ENCODE measurements around the gene KCNJ2. TPM values are rescaled to one million over a fixed set of nuclear protein-coding genes. Genes with fewer than 3 reads are reported as not detected.

The KCNJ2 gene
- total RNA-seq = 7.9 TPM

DNA sequence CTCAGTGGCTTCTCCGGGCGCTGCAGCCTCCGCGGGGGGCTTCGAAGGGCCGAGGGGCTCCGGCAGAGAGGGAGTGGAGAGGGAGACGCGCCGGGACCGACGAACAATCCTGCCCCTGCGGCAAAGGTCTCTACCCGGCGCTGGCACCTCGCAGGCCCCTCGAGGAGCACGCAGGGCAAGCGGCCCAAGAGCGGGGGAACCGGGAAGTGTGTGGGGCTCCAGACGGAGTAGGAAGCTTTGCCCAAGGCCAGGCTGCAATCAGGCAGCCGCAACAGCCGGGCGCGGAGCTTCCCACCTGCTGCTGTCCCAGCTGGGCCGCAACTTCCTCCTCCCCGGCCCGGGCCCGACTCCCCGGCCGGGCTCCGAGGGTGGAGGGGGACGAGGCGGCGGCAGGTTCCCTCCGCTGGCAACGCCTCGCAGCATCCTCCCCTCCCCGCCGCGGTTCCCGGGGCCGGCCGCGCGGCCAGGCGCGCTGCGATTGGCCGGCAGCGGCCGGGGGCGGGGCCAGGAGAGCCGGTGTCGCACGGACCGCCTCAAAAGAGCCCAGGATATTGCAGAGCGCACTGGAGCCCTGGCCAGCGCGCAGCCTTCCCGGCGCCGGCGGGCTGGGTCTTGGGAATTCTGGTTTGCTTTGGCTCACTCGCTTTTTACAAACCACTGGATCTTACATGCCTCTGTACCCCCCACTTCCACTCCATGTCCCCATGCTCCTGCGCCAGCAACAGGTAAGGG is at the start of gene KCNJ2:
KCNJ2 (plus strand) TSS at position 556 of the 732 bp plus-strand sequence. CDS start 5,508 bp downstream, outside the sequence.
- peak; percentile 50 for DNase-seq

DNA sequence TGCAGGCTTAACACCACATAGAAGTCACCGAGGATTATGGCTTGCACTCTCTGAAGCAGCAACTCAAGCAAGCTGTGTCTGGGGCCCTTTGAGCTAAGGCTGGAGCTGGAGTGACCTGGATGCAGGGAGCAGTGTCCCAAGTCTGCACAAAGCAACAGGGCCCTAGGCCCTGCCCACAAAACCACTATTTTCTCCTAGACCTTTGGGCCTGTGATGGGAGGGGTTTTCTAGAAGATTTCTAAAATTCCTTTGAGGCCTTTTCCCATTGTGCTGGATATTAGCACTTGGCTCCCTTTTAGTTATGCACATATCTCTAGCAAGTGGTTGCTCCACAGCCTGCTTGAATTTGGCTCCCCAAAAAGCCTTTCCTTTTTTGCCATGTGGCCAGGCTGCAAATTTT is 49.8 kb upstream of the KCNJ2 start:
- no peak for DNase-seq

DNA sequence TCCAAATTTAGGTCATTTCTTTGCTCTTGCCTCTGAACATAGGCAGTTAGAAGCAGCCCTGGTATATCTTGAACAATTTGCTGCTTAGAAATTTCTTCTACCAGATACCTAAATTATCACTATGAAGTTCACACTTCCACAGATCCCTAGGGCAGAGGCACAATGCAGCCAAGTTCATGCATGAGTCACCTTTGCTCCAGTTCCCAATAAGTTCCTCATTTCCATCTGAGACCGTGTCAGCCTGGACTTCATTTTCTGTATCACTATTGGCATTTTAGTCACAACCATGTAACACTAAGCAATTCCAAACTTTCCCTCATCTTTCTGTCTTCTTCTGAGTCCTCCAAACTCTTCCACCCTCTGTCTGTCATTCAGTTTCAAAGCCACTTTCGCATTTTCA is 49.3 kb upstream of the KCNJ2 start:
- no peak for DNase-seq

DNA sequence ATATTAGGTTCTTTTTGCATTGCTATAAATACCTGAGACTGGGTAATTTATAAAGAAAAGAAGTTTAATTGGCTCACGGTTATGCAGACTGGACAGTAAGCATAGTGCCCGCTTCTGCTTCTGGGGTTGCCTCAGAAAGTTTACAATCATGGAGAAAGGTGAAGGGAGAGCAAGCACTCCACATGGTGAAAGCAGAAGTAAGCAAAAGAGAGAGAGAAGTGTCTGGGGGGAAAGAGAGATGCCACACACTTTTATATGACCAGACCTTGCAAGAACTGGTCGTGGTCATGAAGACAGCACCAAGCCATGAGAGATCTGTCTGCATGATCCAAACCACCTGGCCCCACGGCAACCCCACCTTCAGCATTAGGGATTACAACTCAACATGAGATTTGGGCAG is 48.9 kb upstream of the KCNJ2 start:
- DNase-seq = no peak

DNA sequence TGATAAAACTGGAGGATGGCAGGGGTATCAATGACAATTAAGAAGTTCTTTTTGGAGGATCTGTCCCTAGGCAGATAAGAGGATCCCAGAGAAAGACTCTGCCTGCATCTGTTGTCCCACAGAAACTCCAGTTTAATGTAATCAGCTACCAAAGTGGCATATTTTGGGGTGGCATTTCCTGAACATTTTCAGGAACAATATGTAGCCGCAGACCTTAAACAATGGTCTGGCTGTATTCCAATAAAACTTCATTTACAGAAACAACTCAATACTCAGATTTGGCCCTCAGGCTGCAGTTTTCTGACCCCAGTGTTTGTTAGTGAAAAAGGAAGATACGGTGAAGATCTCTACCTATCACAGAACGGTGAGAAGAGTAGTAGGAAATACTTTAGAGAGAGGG is 48.2 kb upstream of the KCNJ2 start:
- no peak for DNase-seq

DNA sequence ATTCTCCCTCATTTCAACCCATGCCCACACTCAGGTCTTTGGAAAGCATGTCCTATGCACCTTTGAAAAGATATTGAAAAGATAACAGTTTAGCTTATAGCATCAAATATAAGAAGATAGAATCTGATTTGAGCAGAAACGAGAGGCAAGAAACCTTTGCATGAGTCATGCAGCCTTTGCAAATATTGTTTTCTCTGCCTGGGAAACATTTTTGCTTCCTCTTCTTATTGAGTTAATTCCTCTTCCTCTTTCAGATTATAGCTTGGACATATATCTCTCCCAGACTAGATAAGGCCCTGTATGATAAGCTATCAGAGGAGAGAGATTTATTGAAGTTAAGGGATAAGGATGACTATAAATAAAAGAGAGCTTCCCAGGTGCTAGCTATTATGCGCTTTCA is 46.1 kb upstream of the KCNJ2 start:
- DNase-seq = no peak

DNA sequence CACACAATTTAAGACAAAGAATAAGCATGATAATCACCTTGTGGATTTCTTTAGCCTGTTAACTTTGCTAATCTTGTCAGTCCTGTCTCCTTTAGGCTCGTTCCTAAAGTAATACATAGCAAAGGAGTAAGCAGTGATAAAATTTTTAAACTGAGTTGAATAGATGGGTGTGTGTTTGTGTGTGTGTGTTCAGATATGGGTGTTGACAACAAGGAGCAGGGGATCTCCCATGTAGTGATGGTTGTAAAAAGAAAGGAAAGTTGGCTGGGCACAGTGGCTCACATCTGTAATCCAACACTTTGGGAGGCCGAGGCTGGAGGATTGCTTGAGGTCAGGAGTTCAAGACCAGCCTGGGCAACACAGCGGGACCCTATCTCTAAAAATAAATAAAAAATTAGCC is 44.6 kb upstream of the KCNJ2 start:
- no peak for DNase-seq

DNA sequence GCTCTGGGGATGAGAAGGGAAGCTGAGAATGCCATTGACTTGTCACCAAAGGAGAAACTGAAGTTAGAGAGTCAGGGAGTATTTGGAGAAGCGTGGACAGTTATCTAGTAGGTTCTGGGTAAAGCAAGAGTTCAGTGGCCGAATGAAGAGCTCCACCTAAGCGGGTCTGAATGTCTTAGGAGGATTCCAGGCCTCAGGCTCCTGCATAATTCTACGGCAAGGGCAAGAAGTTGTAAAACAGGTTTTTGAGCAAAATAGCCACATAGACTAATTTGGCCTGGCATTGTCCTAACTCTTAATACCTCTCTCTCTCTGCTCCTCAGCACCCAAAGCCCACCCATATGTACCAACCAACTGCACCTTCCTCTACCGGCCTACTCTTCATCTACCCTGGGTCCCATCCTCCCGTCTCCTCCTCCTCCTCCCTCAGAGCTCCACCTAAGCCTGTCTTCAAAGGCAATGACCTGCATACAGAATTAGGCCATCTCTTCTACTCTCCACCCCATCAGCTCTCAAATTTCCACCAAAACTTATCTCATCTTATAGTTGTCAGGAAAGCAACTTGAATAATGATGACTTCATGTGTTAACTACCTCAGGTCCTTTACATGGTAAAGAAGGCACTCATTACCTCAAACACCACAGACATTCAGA is 42.0 kb upstream of the KCNJ2 start:
- no peak for DNase-seq

DNA sequence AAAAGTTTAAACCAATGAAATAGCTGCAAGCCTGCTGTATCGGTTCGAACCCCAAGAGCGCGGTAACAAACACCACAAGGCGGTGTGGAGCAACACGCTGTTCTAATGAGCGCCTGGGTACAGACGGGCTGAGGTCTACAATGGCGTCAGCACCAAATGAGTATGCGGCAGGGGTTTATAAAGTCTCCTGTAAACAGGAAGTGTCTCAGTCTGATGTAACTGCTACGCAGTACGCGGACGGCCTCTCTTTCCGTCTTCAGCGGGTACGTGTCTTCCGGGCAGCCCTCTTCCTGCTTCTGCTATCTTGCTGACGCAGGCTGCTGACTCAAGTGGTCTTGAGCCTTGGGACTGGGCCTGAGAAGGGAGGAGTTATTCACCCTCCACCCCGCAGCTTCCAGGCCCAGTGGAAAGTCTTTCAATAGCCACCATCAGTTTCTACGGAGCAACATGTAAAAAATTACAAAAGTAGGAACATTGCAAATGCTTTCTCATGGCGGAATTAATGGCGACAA is 40.5 kb upstream of the KCNJ2 start:
- DNase-seq = no peak

DNA sequence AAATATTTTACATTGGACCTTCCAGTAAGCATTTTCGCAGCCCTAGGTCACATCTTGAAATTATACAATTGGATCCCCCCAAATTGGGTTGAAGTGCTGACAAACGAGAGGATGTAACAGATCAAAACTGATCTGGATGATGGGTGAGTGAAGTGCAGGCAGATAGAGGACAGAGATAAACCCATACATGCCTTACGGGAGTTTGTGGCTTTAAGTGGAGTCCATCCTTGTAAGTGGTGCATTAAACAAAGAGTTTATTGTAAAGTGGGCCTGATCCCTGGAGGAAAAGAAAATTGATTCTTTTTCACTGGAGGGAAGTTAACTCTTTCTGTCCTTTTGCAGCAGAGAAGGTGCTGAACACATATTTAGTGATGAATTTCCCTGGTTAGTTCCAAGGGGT is 39.0 kb upstream of the KCNJ2 start:
- DNase-seq = no peak

DNA sequence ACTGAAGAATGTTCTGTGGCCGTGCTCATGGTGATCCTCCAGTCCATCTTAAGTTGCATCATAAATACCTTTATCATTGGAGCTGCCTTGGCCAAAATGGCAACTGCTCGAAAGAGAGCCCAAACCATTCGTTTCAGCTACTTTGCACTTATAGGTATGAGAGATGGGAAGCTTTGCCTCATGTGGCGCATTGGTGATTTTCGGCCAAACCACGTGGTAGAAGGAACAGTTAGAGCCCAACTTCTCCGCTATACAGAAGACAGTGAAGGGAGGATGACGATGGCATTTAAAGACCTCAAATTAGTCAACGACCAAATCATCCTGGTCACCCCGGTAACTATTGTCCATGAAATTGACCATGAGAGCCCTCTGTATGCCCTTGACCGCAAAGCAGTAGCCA is 36.8 kb upstream of the KCNJ2 start:
- DNase-seq = no peak

DNA sequence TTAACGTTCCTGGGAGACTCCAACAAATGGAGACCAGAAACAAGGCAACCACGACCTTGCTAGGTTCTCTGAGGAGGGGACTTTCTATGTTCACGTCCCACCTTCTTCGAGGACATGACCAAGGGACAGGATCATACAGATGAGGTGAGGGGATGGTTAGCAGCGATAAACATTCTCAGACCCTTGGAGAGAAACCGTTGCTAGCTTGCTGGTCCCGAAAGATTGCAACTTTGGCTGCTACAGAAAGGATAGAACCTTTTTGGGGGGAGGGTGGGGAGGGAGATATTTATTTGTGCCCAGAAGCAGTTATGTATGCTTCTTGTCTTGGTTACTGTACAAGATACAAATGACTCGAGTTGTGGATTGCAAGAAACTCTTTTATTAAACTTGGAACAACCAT is 35.3 kb upstream of the KCNJ2 start:
- DNase-seq = no peak

DNA sequence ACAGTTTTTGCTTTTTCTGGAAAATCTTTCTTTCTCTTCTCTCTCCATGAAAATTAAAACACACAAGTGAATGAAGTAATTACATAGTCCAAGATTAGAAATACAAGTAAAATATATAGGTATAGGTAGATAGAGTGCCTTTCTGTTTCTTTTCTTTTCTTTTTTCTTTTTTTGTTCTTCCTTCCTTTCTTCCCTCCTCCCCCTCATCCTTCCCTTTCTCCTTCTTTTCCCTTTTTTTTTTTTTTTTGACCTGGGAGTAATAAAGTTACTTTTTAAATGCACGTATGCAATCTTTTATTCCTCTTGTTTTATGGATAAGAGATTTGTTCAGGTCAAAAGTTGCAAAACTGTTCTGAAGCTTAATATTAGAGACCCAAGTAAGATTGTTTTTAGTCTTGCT is 34.6 kb upstream of the KCNJ2 start:
- DNase-seq = no peak

DNA sequence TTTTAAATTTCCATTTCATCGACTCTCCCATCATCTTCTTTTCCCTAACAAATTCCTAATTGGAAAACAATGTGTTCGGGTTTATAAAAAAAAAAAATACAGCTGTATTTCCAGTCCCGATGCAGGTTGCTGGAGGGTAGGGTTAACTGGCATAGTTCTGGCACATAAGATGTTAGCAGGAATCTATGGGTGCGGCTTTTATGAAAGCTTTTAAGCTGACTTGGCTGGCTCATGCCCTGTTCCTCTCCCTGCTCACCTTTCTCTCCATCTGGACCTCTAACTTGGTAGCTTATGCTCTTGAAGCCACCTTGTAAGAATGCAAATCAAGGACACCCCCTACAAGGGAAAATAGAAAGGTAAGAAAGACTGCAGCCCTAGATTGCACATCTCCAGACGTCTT is 33.2 kb upstream of the KCNJ2 start:
- DNase-seq = no peak

DNA sequence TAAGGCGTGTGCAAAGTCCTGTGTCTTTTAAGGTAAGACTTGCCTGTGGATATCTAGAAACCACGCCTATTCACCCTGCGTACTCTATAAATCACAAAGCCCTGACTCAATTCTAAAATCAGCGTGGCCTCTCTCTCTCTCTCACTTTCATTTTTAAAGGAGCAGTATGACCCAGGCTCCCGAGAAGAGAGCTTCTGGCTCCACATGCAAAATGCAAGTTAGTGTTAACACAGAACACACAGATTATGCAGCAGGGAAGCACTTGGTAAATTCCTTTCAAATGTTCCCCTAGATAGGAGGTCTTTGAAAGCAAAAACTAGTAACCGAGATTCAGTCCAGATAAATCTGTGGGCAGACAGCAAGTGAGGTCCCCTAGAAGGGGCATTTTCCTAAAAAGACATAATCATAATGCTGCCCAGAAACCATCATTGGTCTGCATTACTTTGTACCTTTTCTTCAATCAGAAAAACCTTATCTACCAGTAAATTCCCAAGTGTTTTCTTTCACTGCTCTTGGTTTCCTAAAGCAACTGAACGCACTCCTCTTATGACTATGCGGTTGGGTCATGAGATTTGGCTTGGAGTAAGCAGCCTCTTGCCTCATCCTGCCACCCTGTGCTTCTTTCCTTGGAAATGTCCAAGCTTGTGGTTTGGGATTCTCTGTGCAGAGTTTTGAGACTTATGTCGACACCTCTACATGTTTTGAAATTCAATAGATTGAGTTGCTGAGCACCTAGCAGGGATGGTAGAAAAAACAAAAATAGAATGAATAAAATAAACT is 31.7 kb upstream of the KCNJ2 start:
- DNase-seq = peak; percentile 11

DNA sequence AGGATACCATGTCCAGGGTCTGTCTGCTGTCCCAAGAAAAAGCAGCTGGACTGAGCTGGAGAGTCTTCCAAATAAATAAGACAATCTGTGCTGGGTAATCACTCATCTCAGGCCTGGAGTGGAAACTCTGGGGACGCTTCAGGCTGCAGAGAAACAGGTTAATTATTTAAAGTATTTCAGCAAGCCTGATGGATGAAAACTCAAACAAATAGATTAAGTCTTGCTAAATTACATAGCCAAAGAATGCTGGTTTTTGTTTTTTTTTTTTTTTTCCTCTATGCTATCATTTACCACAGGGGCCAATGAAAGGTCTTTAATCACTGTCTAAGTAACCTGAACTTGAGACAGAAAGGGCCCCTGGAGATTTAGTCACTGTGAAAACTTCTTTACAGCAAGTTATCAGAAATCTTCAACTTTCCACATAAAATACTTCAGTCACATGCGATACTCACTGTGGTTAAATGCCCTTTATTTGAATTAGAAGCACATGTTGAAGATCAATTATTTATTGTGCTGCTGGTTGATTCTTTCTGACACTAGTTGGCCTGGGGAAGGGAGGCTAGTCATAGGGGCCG is 31.0 kb upstream of the KCNJ2 start:
- no peak for DNase-seq

DNA sequence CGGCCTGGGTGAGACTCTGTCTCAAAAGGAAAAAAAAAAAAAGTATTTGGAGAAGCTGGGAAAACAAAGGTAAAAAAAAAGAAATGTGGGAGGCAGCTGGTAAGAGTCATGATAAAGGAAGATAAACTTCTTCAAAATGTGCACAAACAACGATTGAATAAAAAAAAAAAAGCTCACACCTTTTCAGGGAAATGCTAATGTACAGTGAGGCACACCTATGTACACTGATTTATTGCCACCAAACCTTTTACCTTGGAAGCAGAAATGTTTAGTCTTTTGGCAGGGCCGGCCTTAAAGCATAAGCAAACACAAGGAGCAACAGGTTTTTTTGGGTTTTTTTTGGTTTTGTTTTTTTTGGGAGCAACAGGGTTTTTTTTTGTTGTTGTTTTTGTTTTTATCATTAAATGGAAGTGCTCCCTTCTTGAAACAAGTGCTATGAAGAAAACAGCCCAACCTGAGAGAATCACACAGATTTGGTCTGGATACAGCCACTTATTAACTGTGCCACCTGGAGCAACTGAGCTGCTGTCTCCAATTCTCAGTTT is 29.8 kb upstream of the KCNJ2 start:
- DNase-seq = no peak

DNA sequence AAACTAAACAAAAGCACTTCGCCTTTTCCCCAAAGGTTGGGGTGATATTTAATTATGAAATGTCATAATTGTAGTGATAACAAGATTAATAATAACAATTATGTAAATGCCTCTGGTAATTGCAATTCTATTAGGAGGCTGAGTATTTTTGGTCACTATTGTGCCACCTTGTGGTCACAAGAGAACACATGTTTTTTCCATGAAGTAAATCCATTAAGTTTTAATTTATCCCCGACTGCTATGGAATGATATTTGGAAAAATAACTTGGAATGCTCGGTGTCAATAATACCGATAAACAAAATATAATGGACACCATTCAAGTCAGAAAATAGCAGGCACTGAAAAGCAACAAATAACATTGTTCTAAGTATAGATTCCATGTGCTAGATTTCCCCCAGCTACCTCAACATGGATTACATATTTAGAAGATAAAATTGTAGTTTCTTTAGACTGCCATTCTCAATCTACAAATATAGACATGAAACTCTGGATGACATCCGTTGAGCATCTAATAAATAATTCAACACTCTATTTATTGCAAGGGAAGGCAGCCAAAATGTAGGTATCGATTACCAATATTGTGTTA is 25.0 kb upstream of the KCNJ2 start:
- DNase-seq = peak; percentile 50

DNA sequence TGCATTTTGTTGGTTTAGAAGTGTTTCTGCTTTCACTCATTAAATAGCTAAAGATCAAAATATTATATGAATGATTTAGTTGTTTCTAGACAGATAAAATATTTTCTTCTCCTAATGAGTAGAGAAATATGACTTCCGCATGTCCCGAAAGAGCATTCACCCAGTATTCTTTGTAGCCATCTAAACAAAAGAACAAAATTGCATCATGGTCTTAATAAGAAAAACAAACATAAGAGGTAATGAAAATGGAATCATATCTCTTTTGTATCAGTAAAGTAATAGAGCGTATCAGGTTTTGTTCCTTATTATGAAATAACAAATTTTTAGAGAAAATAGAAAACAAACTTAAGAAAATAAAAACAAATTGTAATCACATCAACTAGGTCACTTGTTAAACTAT is 16.1 kb upstream of the KCNJ2 start:
- DNase-seq = no peak

DNA sequence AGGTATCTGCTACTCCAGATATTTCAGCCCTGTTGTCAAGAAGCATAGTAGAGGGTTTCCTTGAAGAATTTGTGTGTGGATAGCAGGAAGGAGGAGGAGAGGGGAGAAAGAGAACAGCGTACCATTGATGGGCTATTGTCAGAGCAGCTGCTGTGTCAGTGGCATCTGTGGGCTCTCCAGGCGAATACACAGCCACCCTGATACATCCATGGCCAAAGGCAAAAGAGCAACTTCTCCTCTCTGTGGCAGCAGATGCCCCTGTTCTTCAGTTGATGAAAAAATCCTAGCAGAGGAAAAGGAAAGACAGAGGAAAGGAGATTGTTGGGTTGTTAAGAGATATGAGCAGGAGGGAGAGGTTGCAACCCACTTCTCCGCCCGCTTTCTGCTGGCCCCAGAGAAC is 12.2 kb upstream of the KCNJ2 start:
- DNase-seq = no peak

DNA sequence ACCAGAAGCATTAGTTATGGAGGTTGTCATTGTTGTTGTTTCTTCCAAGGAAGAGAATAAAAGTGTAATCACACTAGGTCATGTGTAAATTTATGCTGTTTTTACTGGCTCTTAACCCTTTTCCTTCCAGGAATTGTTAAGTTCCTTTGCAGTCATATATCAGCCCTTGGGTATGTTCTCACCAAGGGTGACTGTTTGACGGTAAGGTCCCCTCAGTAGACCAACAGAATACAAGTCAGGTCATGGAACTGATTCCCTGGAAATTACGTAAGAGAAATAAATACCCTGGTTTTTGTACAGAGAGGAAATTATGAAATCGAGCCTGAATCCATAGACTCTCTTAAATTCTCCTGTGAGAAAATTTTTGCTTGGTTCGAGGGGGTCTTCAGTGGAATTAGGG is 11.2 kb upstream of the KCNJ2 start:
- DNase-seq = no peak

DNA sequence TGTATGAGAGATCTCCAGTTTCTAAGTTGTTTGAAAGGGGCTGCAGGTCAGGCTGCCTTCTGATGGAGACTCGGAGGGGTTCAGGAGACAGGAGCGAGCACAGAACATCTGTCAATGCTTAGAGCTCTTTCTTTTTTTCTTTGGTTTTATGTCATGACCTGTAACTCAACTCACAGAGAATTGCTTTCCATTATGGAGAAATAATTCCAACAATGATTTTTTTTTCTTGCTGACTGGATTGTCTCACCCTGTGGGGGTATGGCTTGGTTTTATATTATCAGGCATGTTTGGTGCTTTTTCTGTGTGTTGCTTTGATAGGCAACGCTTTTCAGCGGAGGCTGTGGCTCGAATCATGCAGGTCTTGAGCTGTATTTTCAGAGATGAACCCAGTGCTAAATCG is 10.7 kb upstream of the KCNJ2 start:
- DNase-seq = no peak
